Measurements from ENCODE around the gene FOXC1.

GRCh38 chr6:1600063-1600763 lies 9.5 kb upstream of the FOXC1 start:
- no peak for TF ChIP-seq GATA3 (IDR thresholded peaks at IDR 0.05; ENCODE audit: low read depth, low read length)
- no peak; the same call in 1 of the 2 replicates for TF ChIP-seq GATA2 (IDR thresholded peaks at IDR 0.05; ENCODE audit: low read depth, low read length)

Data from SH-SY5Y (cell line).